GM19023 (cell line): ENCODE measurements around the gene ARGFX.
"Not testable (repeated sequence)": the region's sequence is repeated elsewhere in the genome, so short reads cannot be mapped to it uniquely, and the experiment has no call there.

Source experiments
- ATAC-seq: cut with Tn5 transposase; IDR thresholded peaks from one replicate; pipeline ENCODE4 v1.9.1; 2021; ENCODE audit warnings: mild to moderate bottlenecking, moderate library complexity; ENCODE audit not compliant: unreplicated experiment

ARGFX gene

GRCh38 chr3:121598564-121598963, 30.8 kb downstream of the ARGFX start:
- ATAC-seq: no peak

DNA sequence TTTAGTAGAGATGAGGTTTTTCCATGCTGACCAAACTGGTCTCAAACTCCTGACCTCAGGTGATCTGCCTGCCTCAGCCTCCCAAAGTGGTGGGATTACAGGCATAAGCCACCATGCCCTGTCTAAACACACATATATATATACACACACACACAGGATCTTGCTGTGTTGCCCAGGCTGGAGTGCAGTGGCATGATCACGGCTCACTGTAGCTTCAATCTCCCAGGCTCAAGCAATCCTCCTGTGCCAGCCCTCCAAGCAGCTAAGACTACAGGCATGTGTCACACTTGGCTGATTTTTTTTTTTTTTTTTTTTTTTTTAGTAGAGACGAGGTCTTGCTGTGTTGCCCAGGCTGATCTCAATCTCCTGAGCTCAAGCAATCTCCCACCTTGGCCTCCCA, 32.2 kb downstream of the ARGFX start:
- not testable (repeated sequence) for ATAC-seq

DNA sequence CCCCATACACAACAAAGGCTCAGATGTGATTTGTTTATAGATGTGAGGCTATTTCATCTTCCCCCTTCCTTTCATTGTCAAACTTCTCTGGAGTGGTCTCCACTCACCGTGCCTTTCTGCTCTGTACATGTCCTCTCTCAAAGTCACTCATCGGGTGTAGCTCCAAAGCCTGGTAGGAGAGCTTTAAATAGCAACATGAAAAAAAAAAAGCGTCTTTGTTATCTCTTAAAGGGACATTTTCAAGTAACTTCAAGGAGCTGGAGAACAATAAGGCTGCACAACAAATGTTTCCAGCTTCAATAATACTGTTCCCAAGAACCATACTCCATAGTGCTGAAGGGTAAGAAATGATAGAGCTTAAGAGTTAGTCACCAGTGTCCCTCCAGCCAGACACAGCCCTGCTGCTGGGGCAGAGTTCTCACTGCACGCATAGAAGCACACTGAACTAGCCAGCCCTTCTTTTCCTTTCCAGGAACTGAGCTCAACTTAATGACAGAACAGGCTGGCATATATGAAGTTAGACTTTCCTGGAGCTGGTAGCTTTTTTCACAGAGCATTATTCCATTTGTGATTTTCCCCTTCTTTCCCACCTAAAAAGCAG, 33.6 kb downstream of the ARGFX start:
- ATAC-seq: no peak

DNA sequence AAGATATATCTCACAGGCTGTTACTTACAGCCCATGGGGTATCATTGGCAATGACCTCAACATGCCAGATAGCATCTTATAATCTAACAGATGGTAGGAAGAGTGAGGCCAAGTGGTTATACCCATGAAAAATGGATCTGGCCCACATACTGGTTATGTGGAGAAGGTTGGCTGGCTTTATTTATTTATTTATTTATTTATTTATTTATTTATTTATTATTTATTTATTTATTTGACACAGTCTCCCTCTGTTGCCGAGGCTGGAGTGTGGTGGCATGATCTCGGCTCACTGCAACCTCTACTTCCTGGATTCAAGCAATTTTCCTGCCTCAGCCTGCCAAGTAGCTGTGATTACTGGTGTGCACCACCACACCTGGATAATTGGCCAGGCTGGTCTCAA, 37.0 kb downstream of the ARGFX start:
- no peak for ATAC-seq

DNA sequence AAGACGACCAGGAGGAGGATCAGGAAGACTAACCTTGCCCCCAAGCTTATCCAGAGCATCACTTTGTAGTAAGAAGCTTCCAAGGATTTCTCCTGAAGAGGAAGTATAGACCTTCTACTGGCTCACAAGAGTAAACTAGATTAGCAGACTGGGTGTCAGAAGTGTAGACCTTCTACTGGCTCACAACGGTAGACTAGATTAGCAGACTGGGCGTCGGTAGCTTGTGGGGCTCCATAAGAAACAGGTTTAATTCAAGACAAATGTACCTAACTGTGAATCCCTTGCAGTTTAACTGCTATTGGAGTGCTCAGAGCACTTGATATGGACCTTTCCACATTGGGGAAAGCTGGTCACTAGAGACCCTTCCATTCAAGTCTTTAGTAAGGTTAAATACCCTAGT, 38.4 kb downstream of the ARGFX start:
- ATAC-seq: no peak
